ENCODE data around the gene GAP43.

Gene GAP43

GRCh38 chr3:115651599-115651998 is 28.3 kb downstream of the GAP43 start:
- no peaks in the 10 kb centered on the region for H3K9me3 ChIP-seq (ENCODE audit: severe bottlenecking)
- H3K4me3 ChIP-seq (ENCODE audit: low read depth, low read length) = no peak overlapping the region
- H3K27ac ChIP-seq = no peak overlapping the region
- TF ChIP-seq CTCF (IDR thresholded peaks at IDR 0.05; ENCODE audit: low read depth, low read length) = no peak
- DNase-seq = no peak
- H3K27me3 ChIP-seq (ENCODE audit: insufficient read depth, low read depth, severe bottlenecking) = no peaks in the 10 kb centered on the region
- H3K36me3 ChIP-seq = no peaks in the 10 kb centered on the region

GRCh38 chr3:115652738-115653137 is 29.4 kb downstream of the GAP43 start:
- Histone ChIP-seq H3K27me3 (ENCODE audit: insufficient read depth, low read depth, severe bottlenecking) (no peaks in the 10 kb centered on the region), H3K4me3 (ENCODE audit: low read depth, low read length) (no peak overlapping the region), H3K36me3 (no peaks in the 10 kb centered on the region), H3K9me3 (ENCODE audit: severe bottlenecking) (no peaks in the 10 kb centered on the region), H3K27ac (no peak overlapping the region)
- no peak for DNase-seq
- no peak for TF ChIP-seq CTCF (IDR thresholded peaks at IDR 0.05; ENCODE audit: low read depth, low read length)

GRCh38 chr3:115655761-115656282 is 32.5 kb downstream of the GAP43 start:
- Histone ChIP-seq H3K27me3 (ENCODE audit: insufficient read depth, low read depth, severe bottlenecking) (no peaks in the 10 kb centered on the region), H3K9me3 (ENCODE audit: severe bottlenecking) (no peaks in the 10 kb centered on the region), H3K27ac (no peak overlapping the region), H3K36me3 (no peaks in the 10 kb centered on the region), H3K4me3 (ENCODE audit: low read depth, low read length) (no peak overlapping the region)
- no peak for TF ChIP-seq CTCF (IDR thresholded peaks at IDR 0.05; ENCODE audit: low read depth, low read length)
- DNase-seq = no peak

DNA sequence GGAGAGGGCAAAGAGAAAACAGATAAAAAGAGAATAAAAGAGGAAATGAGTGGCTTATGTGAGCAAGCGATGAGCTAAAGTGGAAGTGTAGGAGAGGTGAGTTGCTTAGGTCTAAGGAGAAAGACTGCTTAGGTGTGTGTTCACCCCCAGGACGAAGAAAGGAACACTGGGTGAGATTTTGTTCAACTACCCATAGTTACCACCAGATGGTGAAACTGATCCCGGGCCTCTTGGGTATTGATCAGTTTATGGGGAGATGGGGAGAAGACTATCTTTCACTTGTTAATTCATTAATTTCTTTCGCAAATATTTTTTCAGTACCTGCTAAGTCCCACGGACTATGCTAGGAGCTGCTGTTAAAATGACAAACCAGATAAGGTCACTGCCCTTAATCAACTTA is 33.9 kb downstream of the GAP43 start:
- Histone ChIP-seq H3K36me3 (no peaks in the 10 kb centered on the region), H3K27ac (peak overlapping the region; percentile 70; the same call in 1 of the 2 replicates), H3K4me3 (ENCODE audit: low read depth, low read length) (no peak overlapping the region), H3K9me3 (ENCODE audit: severe bottlenecking) (no peaks in the 10 kb centered on the region), H3K27me3 (ENCODE audit: insufficient read depth, low read depth, severe bottlenecking) (no peaks in the 10 kb centered on the region)
- TF ChIP-seq CTCF (IDR thresholded peaks at IDR 0.05; ENCODE audit: low read depth, low read length) = no peak
- DNase-seq = no peak

- peak overlapping the region; percentile 70 for H3K4me3 ChIP-seq (ENCODE audit: low read depth, low read length)
- no peak for DNase-seq
- H3K36me3 ChIP-seq = no peaks in the 10 kb centered on the region
- no peak for TF ChIP-seq CTCF (IDR thresholded peaks at IDR 0.05; ENCODE audit: low read depth, low read length)
- peak overlapping the region; percentile 70 for H3K27ac ChIP-seq
- H3K9me3 ChIP-seq (ENCODE audit: severe bottlenecking) = no peaks in the 10 kb centered on the region
- H3K27me3 ChIP-seq (ENCODE audit: insufficient read depth, low read depth, severe bottlenecking) = no peaks in the 10 kb centered on the region
Observed at GRCh38 chr3:115658032-115658336, 34.7 kb downstream of the GAP43 start.

Data from WERI-Rb-1 (cell line).